Neural cell (in vitro differentiated cells): Measurements from ENCODE around the gene HLTF. TPM values are rescaled to one million over a fixed set of nuclear protein-coding genes. Genes with fewer than 3 reads are reported as not detected.

Experiments used
- H2AFZ ChIP-seq: fragments of 200-600, 300-800 bp; sonication (generic), shearing (Covaris generic); 2 replicates; pipeline ENCODE4 v1.6.0; 2014; ENCODE audit warnings: low read depth, mild to moderate bottlenecking, antibody characterized with exemption, low read length, moderate library complexity
- H3F3A ChIP-seq: fragments of 200-600 bp; shearing (Covaris generic); 2 replicates; pipeline ENCODE4 v1.6.1; 2016; ENCODE audit warnings: mild to moderate bottlenecking, moderate library complexity, mixed read lengths, antibody characterized with exemption, low read length; ENCODE audit not compliant: insufficient read depth, poor library complexity, severe bottlenecking
- H3K27ac ChIP-seq: fragments of 200-600, 300-800 bp; sonication (generic), shearing (Covaris generic); 2 replicates; pipeline ENCODE4 v1.5.1; 2014; ENCODE audit warnings: mild to moderate bottlenecking, low read length, moderate library complexity
- H3K27me3 ChIP-seq: fragments of 300-800, 200-600 bp; sonication (generic), shearing (Covaris generic); 2 replicates; pipeline ENCODE4 v1.6.0; 2014; ENCODE audit warnings: mild to moderate bottlenecking, low read depth, low read length, moderate library complexity; ENCODE audit not compliant: insufficient read depth
- H3K36me3 ChIP-seq: fragments of 300-800, 200-600 bp; sonication (generic), shearing (Covaris generic); 2 replicates; pipeline ENCODE4 v1.5.1; 2014; ENCODE audit warnings: mild to moderate bottlenecking, antibody characterized with exemption, low read length, moderate library complexity; ENCODE audit not compliant: insufficient read depth
- H3K4me2 ChIP-seq: fragments of 300-800, 200-600 bp; sonication (generic), shearing (Covaris generic); 2 replicates; pipeline ENCODE4 v1.6.0; 2014; ENCODE audit warnings: mild to moderate bottlenecking, low read length
- H3K4me3 ChIP-seq: fragments of 300-800, 200-600 bp; sonication (generic), shearing (Covaris generic); 2 replicates; pipeline ENCODE4 v1.5.1; 2014; ENCODE audit warnings: mild to moderate bottlenecking, low read length, moderate library complexity
- H3K79me2 ChIP-seq: fragments of 200-600 bp; shearing (Covaris generic); replicated peaks from 2 replicates; pipeline ENCODE4 v1.6.0; 2014; ENCODE audit warnings: mild to moderate bottlenecking, low read length, moderate library complexity; ENCODE audit not compliant: insufficient read depth
- H3K9ac ChIP-seq: fragments of 300-800, 200-600 bp; sonication (generic), shearing (Covaris generic); 2 replicates; pipeline ENCODE4 v1.6.1; 2016; ENCODE audit warnings: mild to moderate bottlenecking, low read length, mixed read lengths
- H3K9me2 ChIP-seq: fragments of 200-600 bp; shearing (Covaris generic); 2 replicates; pipeline ENCODE4 v1.6.1; 2016; ENCODE audit warnings: mild to moderate bottlenecking, low read length, mixed read lengths; ENCODE audit not compliant: insufficient read depth
- H3K9me3 ChIP-seq: fragments of 200-600, 300-800 bp; sonication (generic), shearing (Covaris generic); 2 replicates; pipeline ENCODE4 v1.6.1; 2016; ENCODE audit warnings: mild to moderate bottlenecking, mixed run types, low read length, moderate library complexity, mixed read lengths
- H4K20me1 ChIP-seq: fragments of 200-600 bp; shearing (Covaris generic); 2 replicates; pipeline ENCODE4 v1.6.1; 2016; ENCODE audit warnings: mild to moderate bottlenecking, mixed run types; ENCODE audit not compliant: insufficient read depth
- CTCF ChIP-seq: fragments of 450-650 bp; IDR thresholded peaks from 2 replicates; pipeline ENCODE4 v1.5.1; 2014; ENCODE audit warnings: antibody characterized with exemption, mild to moderate bottlenecking, moderate library complexity; ENCODE audit not compliant: poor library complexity, severe bottlenecking
- EP300 ChIP-seq: fragments of 450-650 bp; conservative IDR thresholded peaks from 2 replicates; pipeline ENCODE4 v1.6.1; 2014; ENCODE audit warnings: antibody characterized with exemption, mild to moderate bottlenecking, moderate library complexity; ENCODE audit not compliant: poor library complexity, severe bottlenecking
- EZH2 ChIP-seq: fragments of 200-600, 300-800 bp; shearing (Covaris generic), sonication (generic); IDR thresholded peaks from 2 replicates; pipeline ENCODE4 v1.6.1; 2014; ENCODE audit warnings: antibody characterized with exemption, low read length, borderline replicate concordance, mild to moderate bottlenecking; ENCODE audit not compliant: insufficient read depth, poor library complexity, severe bottlenecking
- MXI1 ChIP-seq: fragments of 450-650 bp; conservative IDR thresholded peaks from 2 replicates; pipeline ENCODE4 v1.6.1; 2014; ENCODE audit warnings: antibody characterized with exemption, mild to moderate bottlenecking; ENCODE audit not compliant: poor library complexity, severe bottlenecking
- POLR2AphosphoS5 ChIP-seq: IDR thresholded peaks from 2 replicates; pipeline ENCODE4 v1.6.1; 2012
- RAD21 ChIP-seq: fragments of 450-650 bp; conservative IDR thresholded peaks from 2 replicates; pipeline ENCODE4 v1.6.1; 2014; ENCODE audit warnings: antibody characterized with exemption, mild to moderate bottlenecking, moderate library complexity
- REST ChIP-seq: IDR thresholded peaks from 2 replicates; pipeline ENCODE4 v1.6.1; 2012; ENCODE audit warnings: borderline replicate concordance
- SMC3 ChIP-seq: fragments of 450-650 bp; conservative IDR thresholded peaks from 2 replicates; pipeline ENCODE4 v1.6.1; 2014; ENCODE audit warnings: antibody characterized with exemption, mild to moderate bottlenecking, moderate library complexity; ENCODE audit not compliant: poor library complexity
- TAF1 ChIP-seq: IDR thresholded peaks from 2 replicates; pipeline ENCODE4 v1.6.1; 2012; ENCODE audit warnings: low read depth
- polyA plus RNA-seq: library from polyadenylated mRNA; depleted of rRNA; stranded (reverse); fragments of >200 nt; gene quantifications from 2 replicates; pipeline ENCODE4 v1.2.3, GENCODE V29; 2014

The HLTF gene
- polyA plus RNA-seq, 1 donor from 2014 or later = 164 TPM

GRCh38 chr3:149020196-149020838, 66.0 kb downstream of the HLTF start:
- H3K79me2 ChIP-seq = no peaks in the 10 kb centered on the region
- peaks cover 4% of the 10 kb centered on the region for H3K36me3 ChIP-seq
- H3K4me2 ChIP-seq = no peak overlapping the region
- no peaks in the 10 kb centered on the region for H3K9me2 ChIP-seq
- TF ChIP-seq CTCF (no peak), POLR2AphosphoS5 (no peak), EZH2 (no peak), SMC3 (no peak), REST (no peak), MXI1 (no peak), RAD21 (no peak), TAF1 (no peak), EP300 (no peak)
- no peaks in the 10 kb centered on the region for H3K27me3 ChIP-seq
- no peak overlapping the region for H3K4me3 ChIP-seq
- no peak overlapping the region for H3K27ac ChIP-seq
- no peaks in the 10 kb centered on the region for H3F3A ChIP-seq
- H2AFZ ChIP-seq = no peak overlapping the region
- no peak overlapping the region for H3K9ac ChIP-seq
- H4K20me1 ChIP-seq = no peaks in the 10 kb centered on the region
- no peaks in the 10 kb centered on the region for H3K9me3 ChIP-seq

- H3K27me3 ChIP-seq = no peaks in the 10 kb centered on the region
- H3K4me3 ChIP-seq = no peak overlapping the region
- TF ChIP-seq SMC3 = no peak
- TF ChIP-seq EP300 = no peak
- no peak for TF ChIP-seq RAD21
- no peak for TF ChIP-seq POLR2AphosphoS5
- no peak for TF ChIP-seq EZH2
- TF ChIP-seq TAF1 = no peak
- no peak for TF ChIP-seq CTCF
- no peak for TF ChIP-seq MXI1
- TF ChIP-seq REST = no peak
- no peaks in the 10 kb centered on the region for H4K20me1 ChIP-seq
- no peaks in the 10 kb centered on the region for H3K9me3 ChIP-seq
- H3F3A ChIP-seq = no peaks in the 10 kb centered on the region
- H3K9ac ChIP-seq = no peak overlapping the region
- H3K27ac ChIP-seq = no peak overlapping the region
- peaks cover 4% of the 10 kb centered on the region for H3K36me3 ChIP-seq
- no peaks in the 10 kb centered on the region for H3K79me2 ChIP-seq
- H3K4me2 ChIP-seq = no peak overlapping the region
- no peak overlapping the region for H2AFZ ChIP-seq
- no peaks in the 10 kb centered on the region for H3K9me2 ChIP-seq
Measured at GRCh38 chr3:149019580-149019979, 66.8 kb downstream of the HLTF start.
